Coronary artery (tissue), 2 donors: Measurements from ENCODE around the gene ADRM1.

Source experiments
- DNase-seq: peaks from one replicate; pipeline ENCODE4 v3.0.0-alpha.2; 2017; ENCODE audit warnings: low spot score
- H3K27ac ChIP-seq, 2 donors: fragments of 200-600 bp; sonication (generic); one replicate each; pipeline ENCODE4 v1.5.1; 2016 to 2019
- H3K4me3 ChIP-seq: fragments of 200-600 bp; sonication (generic); 2 replicates; pipeline ENCODE4 v1.5.1; 2016; ENCODE audit warnings: mild to moderate bottlenecking, moderate library complexity
- CTCF ChIP-seq: fragments of 200-600 bp; sonication (generic); IDR thresholded peaks from one replicate; pipeline ENCODE4 v1.5.1; 2019; ENCODE audit warnings: antibody characterized with exemption

Gene ADRM1

GRCh38 chr20:62277253-62277652 is 25.5 kb upstream of the ADRM1 start:
- DNase-seq: no peak
- H3K27ac ChIP-seq: no peak overlapping the region
- no peak for TF ChIP-seq CTCF
- no peak overlapping the region for H3K4me3 ChIP-seq

- no peak overlapping the region for H3K27ac ChIP-seq
- DNase-seq: no peak
- TF ChIP-seq CTCF: no peak
- H3K4me3 ChIP-seq: no peak overlapping the region
Observed at GRCh38 chr20:62280303-62280702, 22.5 kb upstream of the ADRM1 start.

GRCh38 chr20:62281161-62281933 is 21.4 kb upstream of the ADRM1 start:
- Histone ChIP-seq H3K4me3 (no peak overlapping the region), H3K27ac (no peak overlapping the region)
- DNase-seq: no peak
- no peak for TF ChIP-seq CTCF

- DNase-seq: no peak
- no peak for TF ChIP-seq CTCF
- Histone ChIP-seq H3K4me3 (no peak overlapping the region), H3K27ac (no peak overlapping the region)
Observed at GRCh38 chr20:62282103-62282502, 20.7 kb upstream of the ADRM1 start.

- DNase-seq: no peak
- no peak overlapping the region for H3K27ac ChIP-seq
- no peak for TF ChIP-seq CTCF
- H3K4me3 ChIP-seq: no peak overlapping the region
Observed at GRCh38 chr20:62282877-62283503, 19.8 kb upstream of the ADRM1 start.

- no peak for DNase-seq
- Histone ChIP-seq H3K4me3 (no peak overlapping the region), H3K27ac (no peak overlapping the region)
- no peak for TF ChIP-seq CTCF
Observed at GRCh38 chr20:62284448-62284847, 18.3 kb upstream of the ADRM1 start.

- no peak for TF ChIP-seq CTCF
- DNase-seq: no peak
- no peak overlapping the region for H3K4me3 ChIP-seq
- H3K27ac ChIP-seq: no peak overlapping the region
Observed at GRCh38 chr20:62285151-62285550, 17.6 kb upstream of the ADRM1 start.
